Stimulated activated CD4-positive, alpha-beta T cell treated with anti-CD3 and anti-CD28 coated beads, Interleukin-12 subunit alpha, Interleukin-12 subunit beta, amount 100 ng/mL, for 24 hours (primary cell): ENCODE measurements around the gene NFIB.
A peak's percentile ranks its signal among the peaks of the same experiment; 100 is the strongest.

Source experiments
- DNase-seq, 2 experiments: peaks; one replicate each; pipeline ENCODE4 v3.0.0-alpha.2; 2020; ENCODE audit warnings: low read depth in 2 of 2

The NFIB gene

DNA sequence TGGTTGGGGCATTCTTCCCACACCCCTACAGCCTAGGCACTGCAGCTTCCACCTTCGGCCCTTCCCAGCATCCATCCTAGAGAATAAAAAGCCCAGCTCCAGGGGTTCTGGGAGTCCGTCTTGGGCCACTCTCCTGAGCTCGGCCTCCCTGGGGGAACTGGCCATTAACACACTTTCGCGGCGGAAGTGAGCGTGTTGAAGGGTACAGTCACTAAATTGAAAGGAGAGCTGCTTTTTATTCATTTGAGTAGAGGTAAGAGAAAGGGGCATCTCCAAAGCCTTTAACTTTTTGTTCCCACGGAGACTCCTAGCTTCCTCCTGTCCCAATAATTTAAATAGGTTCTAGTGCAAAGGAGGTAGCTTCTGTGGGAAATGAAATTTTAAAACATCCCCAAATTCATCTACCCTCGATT is 31.0 kb upstream of the NFIB start:
- no peak for DNase-seq

- DNase-seq, result no peak
These were observed 30.1 kb upstream of the NFIB start for GRCh38 chr9:14344053-14344524.

GRCh38 chr9:14343261-14344031 is 29.5 kb upstream of the NFIB start:
- no peak for DNase-seq

DNA sequence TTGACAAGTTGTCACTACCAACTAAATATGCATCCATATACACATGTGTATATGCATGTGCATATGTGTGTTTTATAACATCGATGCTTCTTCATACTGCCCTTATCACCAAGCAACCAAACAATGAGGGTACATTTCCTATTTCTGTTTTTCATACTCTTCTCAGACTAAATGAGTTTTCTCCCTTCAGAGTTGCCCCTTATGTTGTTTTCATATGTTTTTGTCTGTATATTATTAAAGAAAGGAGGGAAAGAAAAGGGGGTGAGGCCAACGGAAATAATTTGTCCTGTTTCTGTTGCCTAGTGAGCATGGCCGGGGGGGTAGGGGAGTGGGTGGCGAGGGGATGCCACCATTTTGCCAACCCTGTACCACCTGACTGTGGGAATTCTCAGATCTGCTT is 28.8 kb upstream of the NFIB start:
- DNase-seq, result no peak

DNA sequence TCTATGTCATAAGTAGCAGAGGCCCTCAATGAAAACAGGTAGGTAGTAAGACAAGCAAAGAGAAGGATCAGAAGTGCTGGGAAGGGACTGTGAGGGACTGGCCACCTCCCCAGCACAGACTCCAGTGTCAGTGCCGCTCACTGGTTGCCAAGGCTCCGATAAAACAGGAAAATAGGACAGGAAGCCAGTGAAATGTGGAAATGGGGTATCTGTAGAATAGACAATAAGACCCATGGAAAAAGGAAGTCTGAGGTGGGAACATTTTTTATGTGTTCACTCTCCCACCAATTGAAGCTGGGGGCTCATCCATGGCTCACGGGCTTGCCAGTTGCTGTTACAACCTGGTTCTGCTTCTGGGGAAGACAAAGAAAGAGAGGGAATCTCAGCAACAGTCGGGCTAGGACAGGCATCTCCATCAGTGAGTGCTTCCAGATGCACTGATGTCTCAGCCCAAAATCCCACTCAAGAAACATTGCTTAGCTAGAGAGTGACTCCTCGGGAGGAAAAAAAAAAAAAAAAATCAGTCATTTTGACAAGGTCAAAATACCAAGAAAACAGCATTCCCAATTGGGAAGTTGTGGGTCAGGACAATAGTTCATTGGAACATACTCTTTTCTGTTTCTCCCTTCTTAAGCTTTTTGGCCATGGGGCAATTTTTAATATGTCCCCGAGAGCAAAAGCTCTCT is 27.6 kb upstream of the NFIB start:
- DNase-seq, result no peak

DNA sequence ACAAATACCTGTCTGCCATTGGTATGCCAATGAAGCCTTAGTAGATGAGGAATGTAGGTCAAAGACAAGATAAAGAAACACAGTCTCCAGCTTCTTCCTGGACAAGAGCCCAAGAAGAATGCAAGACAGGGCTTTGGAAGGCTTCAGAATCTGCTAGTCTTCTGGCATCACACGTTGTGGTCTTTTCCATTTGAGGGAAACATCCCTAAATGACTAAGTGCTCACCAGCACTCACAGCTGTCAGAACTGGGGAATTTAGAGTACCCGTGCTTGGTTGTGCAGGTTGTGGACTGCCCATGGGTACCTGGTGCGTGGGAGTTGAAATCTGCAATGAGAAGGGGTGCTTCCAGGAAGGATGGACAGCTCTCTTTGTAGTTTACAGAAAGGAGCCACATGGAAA is 27.1 kb upstream of the NFIB start:
- no peak for DNase-seq

DNA sequence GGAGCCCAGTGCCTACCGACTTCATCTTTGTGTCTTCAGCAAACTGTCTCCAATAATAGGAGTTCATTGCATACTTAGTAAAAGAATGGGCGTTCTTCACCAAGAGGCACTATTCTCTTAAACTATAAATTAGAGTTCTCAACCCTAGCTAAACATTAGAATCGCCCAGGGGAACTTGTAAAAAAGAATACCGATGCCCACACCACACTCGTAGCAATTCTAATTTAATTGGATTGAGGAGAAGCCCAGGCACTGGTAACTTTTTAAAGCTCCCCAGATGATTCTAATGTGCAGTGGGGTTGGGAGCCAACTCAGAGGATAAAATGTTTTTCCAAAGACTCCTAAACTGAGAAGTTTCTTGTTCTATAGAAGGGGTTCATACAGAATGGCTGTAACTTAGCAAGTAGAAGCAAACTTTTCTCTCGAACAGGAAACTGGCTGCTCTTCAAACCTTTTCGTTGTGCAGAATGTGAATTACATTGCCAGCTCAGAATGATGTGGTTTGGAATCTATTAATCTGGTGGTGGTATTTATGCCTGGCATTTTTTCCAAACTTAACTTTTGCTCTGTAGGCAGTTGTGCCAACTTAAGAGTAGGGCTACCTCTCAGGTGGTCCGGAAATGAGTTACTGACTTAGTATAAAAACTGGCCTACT is 26.4 kb upstream of the NFIB start:
- DNase-seq, result no peak

DNA sequence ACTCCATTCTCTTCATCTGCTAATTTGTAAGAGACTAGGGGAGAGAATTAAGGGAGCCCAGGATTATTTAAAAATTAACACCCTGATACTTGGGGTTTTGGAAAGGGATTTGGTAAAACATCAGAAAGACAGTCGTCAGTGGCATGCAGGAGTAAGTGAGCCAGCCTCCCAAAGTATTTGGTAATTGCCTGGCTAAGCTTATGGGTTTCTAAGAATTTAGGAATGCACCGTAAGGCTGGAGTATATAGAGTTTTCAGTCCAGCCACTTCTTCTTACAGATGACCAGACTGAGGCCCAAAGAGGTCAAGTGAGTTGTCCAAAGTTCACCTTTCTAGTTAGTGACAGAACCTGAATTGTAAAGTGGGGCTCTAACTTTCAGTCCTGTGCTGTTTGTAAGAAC is 25.8 kb upstream of the NFIB start:
- DNase-seq, result no peak

DNA sequence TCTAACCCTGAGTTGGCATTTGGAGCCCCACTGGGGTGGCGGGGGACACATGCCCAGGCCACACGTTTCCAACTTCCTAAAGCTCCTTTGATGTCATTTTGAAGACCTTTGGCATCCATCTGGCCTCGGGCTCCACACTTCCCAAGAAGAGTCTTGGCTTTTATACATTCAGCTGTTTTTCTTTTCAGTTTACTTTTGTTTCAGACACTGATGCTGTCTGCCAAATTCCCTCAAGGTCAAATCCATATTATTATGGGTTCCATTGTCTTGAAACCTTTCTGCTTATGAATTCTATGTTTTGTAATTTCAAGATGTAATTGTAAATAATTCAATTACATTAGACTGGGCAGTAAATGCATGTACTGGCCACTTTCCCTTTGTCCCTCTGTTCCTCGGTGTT is 23.7 kb upstream of the NFIB start:
- no peak for DNase-seq

DNA sequence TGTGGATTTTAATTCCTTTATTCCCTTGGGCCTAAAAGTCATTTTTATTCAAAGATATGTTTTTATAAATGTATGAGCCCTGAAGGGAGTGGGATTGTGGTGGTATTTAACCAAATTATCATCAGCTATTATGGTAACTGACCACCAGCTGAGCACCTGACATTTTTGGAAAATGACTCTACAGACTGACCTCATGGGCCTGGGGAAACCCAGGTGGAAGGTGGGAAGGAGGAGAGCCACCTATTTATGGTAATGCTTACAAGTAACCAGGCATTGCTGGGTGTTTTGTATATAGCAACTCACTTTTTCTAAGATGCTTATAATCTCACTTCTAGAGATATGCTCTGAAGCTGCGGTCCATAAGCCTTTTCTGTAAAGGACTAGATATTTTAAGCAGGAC is 22.3 kb upstream of the NFIB start:
- DNase-seq, result no peak

- DNase-seq, result no peak
These were observed 17.2 kb upstream of the NFIB start for GRCh38 chr9:14331120-14331519.

DNA sequence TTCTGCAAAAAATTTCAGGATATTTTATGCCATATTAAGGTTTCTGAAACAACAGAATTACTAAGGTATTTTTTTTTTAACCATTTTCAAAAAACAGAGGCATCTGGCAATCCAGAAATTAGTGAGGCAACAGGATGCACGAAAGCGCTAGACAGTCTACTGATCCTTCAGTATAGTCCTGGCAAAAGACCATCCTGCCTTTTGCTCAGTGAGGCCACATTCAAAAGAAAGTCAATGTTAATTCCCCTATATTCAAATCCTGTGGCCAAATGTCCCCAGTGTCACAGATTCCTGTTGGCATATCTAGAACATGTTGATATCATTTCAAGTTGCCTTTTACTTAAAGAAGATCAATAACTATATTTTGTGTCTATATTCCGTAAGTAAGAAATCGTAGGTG is 13.1 kb upstream of the NFIB start:
- DNase-seq, result no peak

- no peak for DNase-seq
These were observed 12.4 kb upstream of the NFIB start for GRCh38 chr9:14326264-14326826.

DNA sequence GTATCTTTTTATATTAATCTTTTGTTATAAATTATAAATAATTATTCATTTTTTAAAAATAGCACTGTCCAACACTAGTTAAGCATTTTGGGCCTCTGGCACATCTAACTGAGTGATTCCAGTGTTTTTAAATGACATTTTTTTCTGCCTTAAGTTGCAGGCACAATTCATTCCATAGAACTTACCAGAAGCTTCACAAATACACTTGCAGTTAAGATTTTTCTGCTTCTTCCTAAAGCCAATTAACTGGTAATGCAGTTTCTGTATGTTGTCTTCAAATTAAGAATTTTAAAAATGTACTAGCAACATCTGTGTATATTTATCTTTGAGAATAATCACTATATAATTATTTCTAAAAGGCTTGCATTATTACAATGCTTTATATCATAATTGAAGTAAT is 11.2 kb upstream of the NFIB start:
- no peak for DNase-seq

DNA sequence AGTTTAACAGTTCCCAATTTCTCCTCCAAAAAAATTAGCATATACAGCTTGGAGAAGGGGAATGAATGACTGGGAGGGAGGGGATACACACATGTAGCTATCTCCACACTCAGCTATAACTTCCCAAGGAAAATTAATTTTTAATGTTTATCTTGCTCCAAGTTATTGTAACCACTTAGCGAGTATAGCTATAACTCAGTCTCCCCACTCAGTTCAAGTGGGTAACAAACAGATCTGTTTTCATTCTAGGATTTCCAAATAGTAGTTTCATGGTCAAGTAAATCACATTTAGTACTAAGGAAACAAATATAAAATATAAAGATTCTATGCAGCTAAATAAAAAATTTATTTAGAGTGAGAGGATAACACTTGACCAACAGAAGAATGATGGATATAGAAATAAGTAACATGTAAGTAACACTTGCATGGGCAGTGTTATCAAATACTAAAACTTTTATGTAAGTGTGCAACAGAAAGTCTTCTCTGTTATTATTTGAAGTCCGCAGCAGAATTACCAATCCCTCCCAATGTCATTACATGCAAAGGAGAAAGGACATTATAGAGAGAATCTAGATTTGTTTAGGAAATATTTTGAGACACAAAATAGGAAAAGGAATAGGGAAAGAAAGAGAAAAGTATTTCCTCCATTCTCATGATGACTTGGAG is 10.2 kb upstream of the NFIB start:
- no peak for DNase-seq

DNA sequence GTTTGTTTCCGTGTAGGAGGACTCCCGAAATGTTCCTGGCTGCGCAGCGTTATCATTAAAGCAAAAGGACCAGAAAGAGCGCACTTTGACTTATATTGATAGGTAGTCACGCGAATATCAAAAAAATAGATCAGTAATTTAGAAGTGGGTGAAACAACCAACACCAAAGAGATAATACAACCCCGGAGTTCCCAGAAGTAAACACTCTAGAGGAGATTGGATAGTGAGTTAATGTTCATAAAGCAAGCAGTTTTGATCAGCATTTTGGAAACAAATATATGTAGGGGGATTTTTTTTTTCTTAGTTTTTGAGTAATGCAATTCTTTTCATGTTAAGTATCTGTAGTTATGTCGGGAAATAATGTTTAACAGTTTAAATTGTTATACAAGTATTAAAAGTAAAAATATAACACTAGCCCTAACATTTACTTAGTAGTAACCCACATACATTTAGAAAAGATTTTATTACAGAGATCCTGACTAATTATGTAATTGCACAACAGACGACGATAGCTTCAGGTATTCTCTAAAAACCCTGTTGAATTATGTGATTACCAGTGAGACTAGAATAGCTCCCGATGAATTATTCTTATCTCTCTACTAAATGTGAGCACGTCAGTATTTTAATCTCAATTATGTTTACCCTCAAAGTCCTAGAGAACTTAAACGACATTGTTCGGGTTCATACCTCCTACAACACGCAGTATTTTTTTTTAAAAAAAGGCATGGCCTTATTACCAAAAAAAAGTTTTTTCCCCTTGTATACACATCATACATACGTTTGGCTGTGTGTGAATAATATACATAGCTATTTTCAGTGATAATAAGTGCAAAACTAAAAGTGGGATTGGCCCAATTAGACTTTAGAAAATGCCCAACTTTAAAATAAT is 9.4 kb upstream of the NFIB start:
- no peak for DNase-seq

- DNase-seq, result peak; percentile 67 to 72
These were observed 8.5 kb upstream of the NFIB start for GRCh38 chr9:14322211-14323082.

GRCh38 chr9:14321517-14322130 is 7.7 kb upstream of the NFIB start:
- no peak for DNase-seq
